H1 (cell line): Measurements from ENCODE around the gene RAPGEF5. TPM values are rescaled to one million over a fixed set of nuclear protein-coding genes. Genes with fewer than 3 reads are reported as not detected.

Experiments
- CTCF ChIA-PET: fragments of 300-600 bp; sonication (Branson Sonifier 250); formaldehyde crosslinking; loops from one replicate; lab custom pipeline; 2021; ENCODE audit not compliant: partially characterized antibody; lab: Charles Lee
- POLR2A ChIA-PET: fragments of 300-600 bp; sonication (Branson Sonifier 250); formaldehyde crosslinking; loops from one replicate; lab custom pipeline; 2021; ENCODE audit warnings: inconsistent platforms; ENCODE audit not compliant: partially characterized antibody; lab: Charles Lee
- DNase-seq, 2 experiments: peaks; one replicate each; pipeline versions ENCODE4 v3.0.0 to v3.0.0-alpha.2; 2010 to 2022; ENCODE audit warnings: low spot score in 2 of 2, low read depth in 1 of 2, mixed read lengths in 1 of 2
- FAIRE-seq: peaks from 2 replicates; lab custom pipeline; 2011; peaks lifted over from hg19 to GRCh38; lab: Jason Lieb, UNC
- H2AFZ ChIP-seq: 2 replicates; pipeline ENCODE4 v1.8.1; 2012; ENCODE audit warnings: low read length, inconsistent platforms
- H2AK5ac ChIP-seq: 2 replicates; pipeline ENCODE4 v1.6.1; 2013; ENCODE audit warnings: low read depth, low read length
- H2BK120ac ChIP-seq: replicated peaks from 2 replicates; pipeline ENCODE3; 2013; ENCODE audit warnings: low read depth, low read length, inconsistent platforms
- H2BK12ac ChIP-seq: 2 replicates; pipeline ENCODE4 v1.6.1; 2013; ENCODE audit warnings: low read depth, low read length
- H2BK15ac ChIP-seq: 2 replicates; pipeline ENCODE4 v1.6.1; 2013; ENCODE audit warnings: low read length
- H2BK20ac ChIP-seq: 2 replicates; pipeline ENCODE4 v1.6.1; 2013; ENCODE audit warnings: low read length
- H2BK5ac ChIP-seq: 2 replicates; pipeline ENCODE4 v1.6.1; 2013; ENCODE audit warnings: low read depth, low read length
- H3K14ac ChIP-seq: 2 replicates; pipeline ENCODE4 v1.6.1; 2013; ENCODE audit warnings: inconsistent platforms; ENCODE audit not compliant: insufficient read length
- H3K18ac ChIP-seq: 2 replicates; pipeline ENCODE4 v1.6.1; 2013; ENCODE audit warnings: low read length; ENCODE audit errors: extremely low read depth
- H3K23ac ChIP-seq: 2 replicates; pipeline ENCODE4 v1.6.1; 2013; ENCODE audit warnings: inconsistent platforms; ENCODE audit not compliant: insufficient read length
- H3K23me2 ChIP-seq: 2 replicates; pipeline ENCODE4 v1.6.1; 2013; ENCODE audit warnings: low read depth, low read length
- H3K27ac ChIP-seq: 2 replicates; pipeline ENCODE4 v1.6.1; 2011; ENCODE audit warnings: low read depth, low read length, inconsistent platforms
- H3K27me3 ChIP-seq, 4 experiments: replicated peaks in 1 of 4; 1 replicate in 1 of 4; 2 replicates in 3 of 4; pipeline versions ENCODE4 v1.6.1 to v1.8.1; 2011 to 2013; ENCODE audit warnings: low read length in 3 of 4, mild to moderate bottlenecking in 3 of 4, inconsistent platforms in 2 of 4, mixed read lengths in 2 of 4, moderate library complexity in 1 of 4; ENCODE audit not compliant: control insufficient read depth in 3 of 4, insufficient read depth in 3 of 4; ENCODE audit errors: extremely low read depth in 1 of 4
- H3K36me3 ChIP-seq, 4 experiments: 2 replicates each; pipeline versions ENCODE4 v1.6.1 to v1.8.1; 2011 to 2013; ENCODE audit warnings: mild to moderate bottlenecking in 4 of 4, low read length in 3 of 4, moderate library complexity in 2 of 4, control low read depth in 1 of 4, inconsistent platforms in 1 of 4; ENCODE audit not compliant: insufficient read depth in 4 of 4, control insufficient read depth in 2 of 4
- H3K4ac ChIP-seq: replicated peaks from 2 replicates; pipeline ENCODE3; 2013; ENCODE audit warnings: low read length, low read depth, mixed read lengths, inconsistent platforms; ENCODE audit not compliant: insufficient read length
- H3K4me1 ChIP-seq, 4 experiments: replicated peaks in 1 of 4; 1 replicate in 1 of 4; 2 replicates in 3 of 4; pipeline versions ENCODE4 v1.6.1 to v1.8.1; 2011 to 2013; ENCODE audit warnings: low read length in 3 of 4, inconsistent platforms in 2 of 4, mixed read lengths in 1 of 4; ENCODE audit not compliant: insufficient read depth in 4 of 4, control insufficient read depth in 3 of 4
- H3K4me2 ChIP-seq, 2 experiments: 2 replicates each; pipeline versions ENCODE4 v1.6.1 to v1.8.1; 2011 to 2013; ENCODE audit warnings: low read depth in 2 of 2, low read length in 2 of 2, control low read depth in 1 of 2, inconsistent platforms in 1 of 2, mild to moderate bottlenecking in 1 of 2; ENCODE audit not compliant: insufficient read depth in 1 of 2
- H3K4me3 ChIP-seq, 4 experiments: fragments of 200-600, 300-600 bp in 1 of 4; sonication (generic), shearing (Covaris generic), sonication (Bioruptor Twin) in 1 of 4; 2 replicates each; pipeline versions ENCODE4 v1.5.1 to v1.8.1; 2011 to 2016; ENCODE audit warnings: low read length in 4 of 4, low read depth in 3 of 4, control low read depth in 2 of 4, inconsistent platforms in 2 of 4, mild to moderate bottlenecking in 2 of 4, mixed read lengths in 1 of 4, moderate library complexity in 1 of 4; ENCODE audit not compliant: insufficient read depth in 2 of 4; ENCODE audit errors: extremely low read depth in 1 of 4
- H3K56ac ChIP-seq: replicated peaks from 2 replicates; pipeline ENCODE3; 2013; ENCODE audit warnings: low read depth, mild to moderate bottlenecking, mixed read lengths, low read length, inconsistent platforms; ENCODE audit not compliant: insufficient read length
- H3K79me1 ChIP-seq: 2 replicates; pipeline ENCODE4 v1.6.1; 2013; ENCODE audit warnings: low read depth, low read length, control low read depth
- H3K79me2 ChIP-seq, 2 experiments: 2 replicates each; pipeline versions ENCODE4 v1.6.1 to v1.8.1; 2012 to 2013; ENCODE audit warnings: low read length in 2 of 2, mild to moderate bottlenecking in 2 of 2, inconsistent platforms in 1 of 2; ENCODE audit not compliant: insufficient read depth in 2 of 2, control insufficient read depth in 1 of 2
- H3K9ac ChIP-seq, 4 experiments: replicated peaks in 1 of 4; 1 replicate in 1 of 4; 2 replicates in 3 of 4; pipeline versions ENCODE4 v1.6.1 to v1.8.1; 2011 to 2013; ENCODE audit warnings: low read depth in 3 of 4, low read length in 3 of 4, control low read depth in 2 of 4, mild to moderate bottlenecking in 2 of 4, moderate library complexity in 2 of 4, inconsistent platforms in 1 of 4; ENCODE audit errors: extremely low read depth in 1 of 4
- H3K9me3 ChIP-seq, 2 experiments: 2 replicates each; pipeline versions ENCODE4 v1.6.1 to v1.8.1; 2012 to 2013; ENCODE audit warnings: mild to moderate bottlenecking in 2 of 2, moderate library complexity in 2 of 2, control low read depth in 1 of 2, inconsistent platforms in 1 of 2, low read depth in 1 of 2, low read length in 1 of 2, mixed read lengths in 1 of 2; ENCODE audit not compliant: insufficient read depth in 2 of 2
- H4K20me1 ChIP-seq, 2 experiments: replicated peaks in 1 of 2; 2 replicates each; pipeline versions ENCODE3 to v1.8.1; 2011 to 2013; ENCODE audit warnings: inconsistent platforms in 2 of 2, low read length in 2 of 2, mild to moderate bottlenecking in 1 of 2; ENCODE audit not compliant: insufficient read depth in 2 of 2, control insufficient read depth in 1 of 2
- H4K5ac ChIP-seq: 2 replicates; pipeline ENCODE4 v1.6.1; 2013; ENCODE audit warnings: low read length, low read depth, mixed read lengths, inconsistent platforms; ENCODE audit not compliant: insufficient read length
- H4K8ac ChIP-seq: 2 replicates; pipeline ENCODE4 v1.8.0; 2013; ENCODE audit warnings: mild to moderate bottlenecking, moderate library complexity, low read length, inconsistent platforms; ENCODE audit not compliant: insufficient read depth; ENCODE audit errors: extremely low read depth
- H4K91ac ChIP-seq: replicated peaks from 2 replicates; pipeline ENCODE3; 2013; ENCODE audit warnings: low read length, mixed read lengths, inconsistent platforms; ENCODE audit not compliant: insufficient read length
- CTBP2 ChIP-seq: IDR thresholded peaks from 2 replicates; pipeline ENCODE4 v1.7.0; 2011; ENCODE audit warnings: borderline replicate concordance, mild to moderate bottlenecking, moderate library complexity, mixed read lengths, low read length; ENCODE audit not compliant: insufficient read depth, insufficient read length
- EGR1 ChIP-seq: IDR thresholded peaks from 2 replicates; pipeline ENCODE4 v1.6.1; 2011; ENCODE audit warnings: low read depth, low read length, borderline replicate concordance
- HDAC6 ChIP-seq: IDR thresholded peaks from one replicate; pipeline ENCODE4 v1.7.1; 2012; ENCODE audit warnings: low read depth, mild to moderate bottlenecking, inconsistent platforms, low read length, moderate library complexity
- SIRT6 ChIP-seq: IDR thresholded peaks from one replicate; pipeline ENCODE4 v1.7.1; 2012; ENCODE audit warnings: low read length, inconsistent platforms
- YY1 ChIP-seq: IDR thresholded peaks from 2 replicates; pipeline ENCODE4 v1.6.1; 2011; ENCODE audit warnings: low read depth, mild to moderate bottlenecking, low read length
- WGBS, 2 experiments: shearing (Covaris generic) in 1 of 2; methylation state at CpG; one replicate each; pipeline versions ENCODE4 v1.1.6 to v1.1.7; 2013 to 2015; ENCODE audit warnings: low lambda C conversion rate in 2 of 2, mixed read lengths in 2 of 2, inconsistent platforms in 1 of 2, low coverage in 1 of 2, missing lambda C conversion rate in 1 of 2; ENCODE audit not compliant: insufficient replicate concordance in 2 of 2, insufficient coverage in 1 of 2, insufficient read length in 1 of 2; ENCODE audit errors: extremely low coverage in 1 of 2, missing lambda C conversion rate in 1 of 2; 5-methylcytosine and 5-hydroxymethylcytosine counted together
- polyA plus RNA-seq, 7 experiments: library from polyadenylated mRNA; depleted of rRNA in 3 of 7; stranded (reverse) in 5 of 7; unstranded in 2 of 7; fragments of >200 nt in 5 of 7; fragments of 200-250 nt in 2 of 7; gene quantifications; 1 replicate in 5 of 7; 2 replicates in 1 of 7; 4 replicates in 1 of 7; pipeline versions ENCODE4 v1.2.1 to v1.2.3, GENCODE V29; 2011 to 2013; ENCODE audit warnings: missing spikeins in 2 of 7, mixed read lengths in 2 of 7
- total RNA-seq: library from RNA; stranded (reverse); fragmentation: NEBNext Ultra II Directional; extraction: Animal tissue kit (Norgen Biotek cat#: 25700); gene quantifications from 2 replicates; pipeline ENCODE4 v1.2.1, GENCODE V29; 2021

Gene RAPGEF5
- total and polyA plus RNA-seq, 2 of the 8 experiments (the other 6 are each of a cell fraction or from before 2014, with no cell fraction given) = 4.4 to 22.9 TPM

DNA sequence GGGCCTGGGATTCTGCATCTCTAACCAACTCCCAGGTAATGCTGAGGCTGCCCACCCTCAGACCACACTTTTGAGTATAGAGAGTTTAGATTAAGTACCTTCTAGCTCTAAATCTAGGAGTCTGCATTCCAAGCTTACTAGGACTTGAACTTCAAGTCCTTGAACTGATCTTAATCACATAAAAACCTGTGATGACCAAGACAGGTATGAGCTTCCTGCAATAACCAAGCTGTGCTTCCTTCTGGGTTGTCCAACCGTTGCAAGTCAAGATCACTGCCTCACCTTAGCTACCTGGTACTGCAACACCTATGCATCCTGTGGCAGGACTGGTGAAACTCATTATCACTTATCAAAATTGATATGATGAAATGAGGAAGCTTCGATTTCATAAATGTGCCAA is 32.9 kb upstream of the RAPGEF5 start:
- no peaks in the 10 kb centered on the region for H3K36me3 ChIP-seq
- no peak overlapping the region for H2BK15ac ChIP-seq
- DNase-seq = no peak
- H4K20me1 ChIP-seq = no peaks in the 10 kb centered on the region
- no peak overlapping the region for H2BK12ac ChIP-seq
- FAIRE-seq = no peak
- H3K56ac ChIP-seq = no peak overlapping the region
- no peaks in the 10 kb centered on the region for H3K23me2 ChIP-seq
- no peak overlapping the region for H3K9ac ChIP-seq
- H2BK20ac ChIP-seq = no peak overlapping the region; the same call in 1 of the 2 replicates
- H4K91ac ChIP-seq = no peak overlapping the region
- no peaks in the 10 kb centered on the region for H3K79me1 ChIP-seq
- CTCF ChIA-PET = interaction anchor here (1.7 kb wide), 1 partner anchor 10 kb away, joined by 9 read pairs; no protein-coding TSS in a partner anchor
- H2AK5ac ChIP-seq = no peak overlapping the region
- no peak overlapping the region for H3K14ac ChIP-seq
- H3K9me3 ChIP-seq = no peaks in the 10 kb centered on the region
- H3K4ac ChIP-seq = no peak overlapping the region
- no peak overlapping the region for H2BK5ac ChIP-seq
- H3K23ac ChIP-seq = no peak overlapping the region
- no peaks in the 10 kb centered on the region for H3K79me2 ChIP-seq
- H3K4me3 ChIP-seq = no peak overlapping the region
- no peak overlapping the region for H3K4me2 ChIP-seq
- TF ChIP-seq EGR1 = no peak
- no peak for TF ChIP-seq CTBP2
- TF ChIP-seq SIRT6 = no peak
- no peak for TF ChIP-seq HDAC6
- no peak for TF ChIP-seq YY1
- H4K5ac ChIP-seq = no peak overlapping the region
- no peaks in the 10 kb centered on the region for H3K27me3 ChIP-seq
- POLR2A ChIA-PET = no interaction called here
- WGBS, 2 experiments = 98% methylated on average over 2 of the region's 2 CpGs; no CpG with 5 or more reads in 1 of the 2 experiments
- H2AFZ ChIP-seq = no peak overlapping the region
- no peak overlapping the region for H2BK120ac ChIP-seq
- no peak overlapping the region for H4K8ac ChIP-seq
- no peak overlapping the region for H3K18ac ChIP-seq
- no peak overlapping the region for H3K27ac ChIP-seq
- no peaks in the 10 kb centered on the region for H3K4me1 ChIP-seq
